Stimulated activated naive CD8-positive, alpha-beta T cell treated with anti-CD3 and anti-CD28 coated beads, Interleukin-15, amount 100 ng/mL, for 72 hours (primary cell): ENCODE data around the gene CBX8.
A peak's percentile ranks its signal among the peaks of the same experiment; 100 is the strongest.

Experiments
- ATAC-seq: fragments of 150-1000 bp; cut with Tn5 transposase; 2 replicates; pipeline ENCODE4 v1.10.0; 2021; ENCODE audit warnings: mild to moderate bottlenecking, moderate library complexity
- DNase-seq, 2 donors: peaks; one replicate each; pipeline ENCODE4 v3.0.0; 2021 to 2022
- H3K27ac Mint-ChIP-seq, 2 donors: one replicate each; pipeline ENCODE4 v1.8.0; 2022; ENCODE audit warnings: mild to moderate bottlenecking in 2 of 2, mixed read lengths in 2 of 2, moderate library complexity in 2 of 2
- H3K27me3 Mint-ChIP-seq: one replicate; pipeline ENCODE4 v1.8.0; 2022; ENCODE audit warnings: mixed read lengths
- H3K4me1 Mint-ChIP-seq: one replicate; pipeline ENCODE4 v1.8.0; 2022; ENCODE audit warnings: mild to moderate bottlenecking, mixed read lengths
- H3K4me3 Mint-ChIP-seq, 2 donors: one replicate each; pipeline ENCODE4 v1.8.0; 2022; ENCODE audit warnings: mild to moderate bottlenecking in 2 of 2, mixed read lengths in 2 of 2, moderate library complexity in 1 of 2
- H3K9me3 Mint-ChIP-seq, 2 donors: one replicate each; pipeline ENCODE4 v1.8.0; 2022; ENCODE audit warnings: mixed read lengths in 2 of 2

The CBX8 gene

GRCh38 chr17:79829457-79829856 is 32.6 kb upstream of the CBX8 start:
- Mint-ChIP-seq H3K27ac (no peak overlapping the region), H3K9me3 (no peaks in the 10 kb centered on the region), H3K27me3 (peaks cover 19% of the 10 kb centered on the region), H3K4me1 (peaks cover 27% of the 10 kb centered on the region), H3K4me3 (no peak overlapping the region)
- no peak for DNase-seq
- ATAC-seq = no peak

GRCh38 chr17:79829004-79829403 is 32.1 kb upstream of the CBX8 start:
- DNase-seq (no peak), ATAC-seq (no peak)
- Mint-ChIP-seq H3K27ac (peak overlapping the region in 1 of 2 donors; percentile 68), H3K27me3 (peaks cover 24% of the 10 kb centered on the region), H3K9me3 (no peaks in the 10 kb centered on the region), H3K4me3 (no peak overlapping the region), H3K4me1 (peaks cover 25% of the 10 kb centered on the region)

GRCh38 chr17:79826841-79827578 is 30.1 kb upstream of the CBX8 start:
- no peak for DNase-seq
- H3K27me3 Mint-ChIP-seq = peaks cover 32% of the 10 kb centered on the region
- peaks cover 14% of the 10 kb centered on the region for H3K4me1 Mint-ChIP-seq
- H3K4me3 Mint-ChIP-seq = no peak overlapping the region
- no peak for ATAC-seq
- H3K9me3 Mint-ChIP-seq = no peaks in the 10 kb centered on the region
- H3K27ac Mint-ChIP-seq = no peak overlapping the region

- no peaks in the 10 kb centered on the region for H3K9me3 Mint-ChIP-seq
- peaks cover 14% of the 10 kb centered on the region for H3K4me1 Mint-ChIP-seq
- peak overlapping the region in 1 of 2 donors; percentile 39 for H3K4me3 Mint-ChIP-seq
- ATAC-seq (no peak), DNase-seq (no peak)
- peaks cover 37% of the 10 kb centered on the region for H3K27me3 Mint-ChIP-seq
- no peak overlapping the region for H3K27ac Mint-ChIP-seq
Measured at GRCh38 chr17:79826204-79826680, 29.4 kb upstream of the CBX8 start.

- DNase-seq = no peak
- Mint-ChIP-seq H3K9me3 (no peaks in the 10 kb centered on the region), H3K27ac (no peak overlapping the region), H3K27me3 (peaks cover 44% of the 10 kb centered on the region), H3K4me3 (no peak overlapping the region), H3K4me1 (peaks cover 14% of the 10 kb centered on the region)
- ATAC-seq = no peak
Measured at GRCh38 chr17:79825580-79825921, 28.7 kb upstream of the CBX8 start.

- Mint-ChIP-seq H3K27ac (no peak overlapping the region), H3K9me3 (no peaks in the 10 kb centered on the region), H3K27me3 (peaks cover 49% of the 10 kb centered on the region), H3K4me3 (no peak overlapping the region), H3K4me1 (peaks cover 14% of the 10 kb centered on the region)
- DNase-seq = no peak
- ATAC-seq = no peak
Measured at GRCh38 chr17:79824893-79825579, 28.2 kb upstream of the CBX8 start.

GRCh38 chr17:79824234-79824633 is 27.4 kb upstream of the CBX8 start:
- H3K9me3 Mint-ChIP-seq = no peaks in the 10 kb centered on the region
- DNase-seq (no peak), ATAC-seq (no peak)
- H3K4me1 Mint-ChIP-seq = peaks cover 14% of the 10 kb centered on the region
- no peak overlapping the region for H3K4me3 Mint-ChIP-seq
- no peak overlapping the region for H3K27ac Mint-ChIP-seq
- H3K27me3 Mint-ChIP-seq = peaks cover 57% of the 10 kb centered on the region

- ATAC-seq = no peak
- peaks cover 14% of the 10 kb centered on the region for H3K4me1 Mint-ChIP-seq
- H3K9me3 Mint-ChIP-seq = no peaks in the 10 kb centered on the region
- peaks cover 69% of the 10 kb centered on the region for H3K27me3 Mint-ChIP-seq
- no peak for DNase-seq
- no peak overlapping the region for H3K27ac Mint-ChIP-seq
- no peak overlapping the region for H3K4me3 Mint-ChIP-seq
Measured at GRCh38 chr17:79822583-79823124, 25.8 kb upstream of the CBX8 start.

- Mint-ChIP-seq H3K4me3 (no peak overlapping the region), H3K4me1 (peaks cover 9% of the 10 kb centered on the region), H3K9me3 (no peaks in the 10 kb centered on the region), H3K27ac (no peak overlapping the region), H3K27me3 (peaks cover 77% of the 10 kb centered on the region)
- no peak for DNase-seq
- no peak for ATAC-seq
Measured at GRCh38 chr17:79821331-79822095, 24.6 kb upstream of the CBX8 start.

- peaks cover 77% of the 10 kb centered on the region for H3K27me3 Mint-ChIP-seq
- ATAC-seq = no peak
Measured at GRCh38 chr17:79820959-79821330, 24.1 kb upstream of the CBX8 start.

GRCh38 chr17:79819534-79820276 is 22.8 kb upstream of the CBX8 start:
- Mint-ChIP-seq H3K27me3 (peaks cover 75% of the 10 kb centered on the region), H3K4me1 (peaks cover 6% of the 10 kb centered on the region), H3K9me3 (no peaks in the 10 kb centered on the region), H3K4me3 (no peak overlapping the region), H3K27ac (no peak overlapping the region)
- ATAC-seq (no peak), DNase-seq (no peak)

More at GRCh38 chr17:79820959-79821330, 24.1 kb upstream of the CBX8 start:
- no peak for DNase-seq
- H3K9me3 Mint-ChIP-seq = no peaks in the 10 kb centered on the region
- H3K4me3 Mint-ChIP-seq = no peak overlapping the region
- no peak overlapping the region for H3K27ac Mint-ChIP-seq
- H3K4me1 Mint-ChIP-seq = peaks cover 7% of the 10 kb centered on the region

GRCh38 chr17:79819085-79819484 is 22.2 kb upstream of the CBX8 start:
- Mint-ChIP-seq H3K27ac (no peak overlapping the region), H3K4me1 (peaks cover 13% of the 10 kb centered on the region), H3K27me3 (peaks cover 75% of the 10 kb centered on the region), H3K9me3 (no peaks in the 10 kb centered on the region), H3K4me3 (no peak overlapping the region)
- ATAC-seq = no peak
- DNase-seq = no peak

- Mint-ChIP-seq H3K9me3 (no peaks in the 10 kb centered on the region), H3K27me3 (peaks cover 77% of the 10 kb centered on the region), H3K4me1 (peaks cover 15% of the 10 kb centered on the region), H3K27ac (no peak overlapping the region), H3K4me3 (no peak overlapping the region)
- ATAC-seq (no peak), DNase-seq (no peak)
Measured at GRCh38 chr17:79818026-79818758, 21.3 kb upstream of the CBX8 start.

- Mint-ChIP-seq H3K4me3 (peak overlapping the region in 1 of 2 donors; percentile 45), H3K27me3 (peaks cover 81% of the 10 kb centered on the region), H3K9me3 (no peaks in the 10 kb centered on the region), H3K4me1 (peaks cover 30% of the 10 kb centered on the region), H3K27ac (no peak overlapping the region)
- DNase-seq = no peak
- ATAC-seq = no peak
Measured at GRCh38 chr17:79815836-79816461, 19.1 kb upstream of the CBX8 start.
